ENCODE measurements around the gene CAV1. TPM values are rescaled to one million over a fixed set of nuclear protein-coding genes. Genes with fewer than 3 reads are reported as not detected.
"Not testable (repeated sequence)": the region's sequence is repeated elsewhere in the genome, so short reads cannot be mapped to it uniquely, and the experiment has no call there.

The CAV1 gene
- 0.51 TPM for polyA plus RNA-seq (2012; ENCODE audit: low read depth, missing spikeins)

- no peak for FAIRE-seq
- no peak for DNase-seq (ENCODE audit: insufficient read length, low spot score)
- TF ChIP-seq TAF1 (IDR thresholded peaks at IDR 0.05; ENCODE audit: low read depth, low read length) (no peak), POU2F2 (IDR thresholded peaks at IDR 0.05; ENCODE audit: low read depth, low read length) (no peak), POLR2A (IDR thresholded peaks at IDR 0.05; ENCODE audit: low read depth, low read length) (no peak), POLR2AphosphoS5 (IDR thresholded peaks at IDR 0.05; ENCODE audit: low read depth, low read length) (no peak), SPI1 (IDR thresholded peaks at IDR 0.05; ENCODE audit: low read depth, low read length) (no peak), PAX5 (IDR thresholded peaks at IDR 0.05; ENCODE audit: insufficient read depth, low read length, severe bottlenecking) (no peak)
These were observed at the start of gene CAV1 for GRCh38 chr7:116524609-116525297. CAV1 (plus strand) TSS chr7:116525036; CDS start chr7:116525063, 27 bp downstream.

- no peak for TF ChIP-seq POLR2A (IDR thresholded peaks at IDR 0.05; ENCODE audit: low read depth, low read length)
- no peak for TF ChIP-seq SPI1 (IDR thresholded peaks at IDR 0.05; ENCODE audit: low read depth, low read length)
- TF ChIP-seq POLR2AphosphoS5 (IDR thresholded peaks at IDR 0.05; ENCODE audit: low read depth, low read length), result no peak
- no peak for TF ChIP-seq PAX5 (IDR thresholded peaks at IDR 0.05; ENCODE audit: insufficient read depth, low read length, severe bottlenecking)
- no peak for TF ChIP-seq TAF1 (IDR thresholded peaks at IDR 0.05; ENCODE audit: low read depth, low read length)
- TF ChIP-seq POU2F2 (IDR thresholded peaks at IDR 0.05; ENCODE audit: low read depth, low read length), result no peak
- DNase-seq (ENCODE audit: insufficient read length, low spot score) (no peak), FAIRE-seq (no peak)
These were observed 47.2 kb upstream of the CAV1 start for GRCh38 chr7:116477625-116478024.

- no peak for TF ChIP-seq POLR2AphosphoS5 (IDR thresholded peaks at IDR 0.05; ENCODE audit: low read depth, low read length)
- no peak for TF ChIP-seq POLR2A (IDR thresholded peaks at IDR 0.05; ENCODE audit: low read depth, low read length)
- no peak for TF ChIP-seq SPI1 (IDR thresholded peaks at IDR 0.05; ENCODE audit: low read depth, low read length)
- TF ChIP-seq POU2F2 (IDR thresholded peaks at IDR 0.05; ENCODE audit: low read depth, low read length), result no peak
- TF ChIP-seq PAX5 (IDR thresholded peaks at IDR 0.05; ENCODE audit: insufficient read depth, low read length, severe bottlenecking), result no peak
- TF ChIP-seq TAF1 (IDR thresholded peaks at IDR 0.05; ENCODE audit: low read depth, low read length), result no peak
- DNase-seq (ENCODE audit: insufficient read length, low spot score) (no peak), FAIRE-seq (no peak)
These were observed 46.0 kb upstream of the CAV1 start for GRCh38 chr7:116478834-116479233.

- no peak for TF ChIP-seq POLR2A (IDR thresholded peaks at IDR 0.05; ENCODE audit: low read depth, low read length)
- TF ChIP-seq POU2F2 (IDR thresholded peaks at IDR 0.05; ENCODE audit: low read depth, low read length), result no peak
- TF ChIP-seq SPI1 (IDR thresholded peaks at IDR 0.05; ENCODE audit: low read depth, low read length), result no peak
- no peak for TF ChIP-seq PAX5 (IDR thresholded peaks at IDR 0.05; ENCODE audit: insufficient read depth, low read length, severe bottlenecking)
- no peak for TF ChIP-seq POLR2AphosphoS5 (IDR thresholded peaks at IDR 0.05; ENCODE audit: low read depth, low read length)
- no peak for TF ChIP-seq TAF1 (IDR thresholded peaks at IDR 0.05; ENCODE audit: low read depth, low read length)
- no peak for FAIRE-seq
- no peak for DNase-seq (ENCODE audit: insufficient read length, low spot score)
These were observed 41.4 kb upstream of the CAV1 start for GRCh38 chr7:116483271-116483942.

- DNase-seq (ENCODE audit: insufficient read length, low spot score); FAIRE-seq: not testable (repeated sequence)
These were observed 40.4 kb upstream of the CAV1 start for GRCh38 chr7:116484389-116484788.

- FAIRE-seq (no peak), DNase-seq (ENCODE audit: insufficient read length, low spot score) (no peak)
- TF ChIP-seq POU2F2 (IDR thresholded peaks at IDR 0.05; ENCODE audit: low read depth, low read length) (no peak), PAX5 (IDR thresholded peaks at IDR 0.05; ENCODE audit: insufficient read depth, low read length, severe bottlenecking) (no peak), SPI1 (IDR thresholded peaks at IDR 0.05; ENCODE audit: low read depth, low read length) (no peak), TAF1 (IDR thresholded peaks at IDR 0.05; ENCODE audit: low read depth, low read length) (no peak), POLR2A (IDR thresholded peaks at IDR 0.05; ENCODE audit: low read depth, low read length) (no peak), POLR2AphosphoS5 (IDR thresholded peaks at IDR 0.05; ENCODE audit: low read depth, low read length) (no peak)
These were observed 36.8 kb upstream of the CAV1 start for GRCh38 chr7:116487907-116488521.

GRCh38 chr7:116490351-116490750, 34.5 kb upstream of the CAV1 start:
- TF ChIP-seq POLR2A (IDR thresholded peaks at IDR 0.05; ENCODE audit: low read depth, low read length) (no peak), POLR2AphosphoS5 (IDR thresholded peaks at IDR 0.05; ENCODE audit: low read depth, low read length) (no peak), SPI1 (IDR thresholded peaks at IDR 0.05; ENCODE audit: low read depth, low read length) (no peak), PAX5 (IDR thresholded peaks at IDR 0.05; ENCODE audit: insufficient read depth, low read length, severe bottlenecking) (no peak)

GRCh38 chr7:116491887-116492653, 32.8 kb upstream of the CAV1 start:
- DNase-seq (ENCODE audit: insufficient read length, low spot score), result no peak
- TF ChIP-seq TAF1 (IDR thresholded peaks at IDR 0.05; ENCODE audit: low read depth, low read length) (no peak), POLR2AphosphoS5 (IDR thresholded peaks at IDR 0.05; ENCODE audit: low read depth, low read length) (no peak), SPI1 (IDR thresholded peaks at IDR 0.05; ENCODE audit: low read depth, low read length) (no peak), POLR2A (IDR thresholded peaks at IDR 0.05; ENCODE audit: low read depth, low read length) (no peak), POU2F2 (IDR thresholded peaks at IDR 0.05; ENCODE audit: low read depth, low read length) (no peak), PAX5 (IDR thresholded peaks at IDR 0.05; ENCODE audit: insufficient read depth, low read length, severe bottlenecking) (no peak)
- no peak for FAIRE-seq

More at GRCh38 chr7:116490351-116490750, 34.5 kb upstream of the CAV1 start:
- FAIRE-seq (no peak), DNase-seq (ENCODE audit: insufficient read length, low spot score) (no peak)

GRCh38 chr7:116492654-116493109, 32.2 kb upstream of the CAV1 start:
- FAIRE-seq (no peak), DNase-seq (ENCODE audit: insufficient read length, low spot score) (no peak)
- TF ChIP-seq POLR2AphosphoS5 (IDR thresholded peaks at IDR 0.05; ENCODE audit: low read depth, low read length), result no peak
- TF ChIP-seq SPI1 (IDR thresholded peaks at IDR 0.05; ENCODE audit: low read depth, low read length), result no peak
- TF ChIP-seq POLR2A (IDR thresholded peaks at IDR 0.05; ENCODE audit: low read depth, low read length), result no peak
- no peak for TF ChIP-seq POU2F2 (IDR thresholded peaks at IDR 0.05; ENCODE audit: low read depth, low read length)
- no peak for TF ChIP-seq PAX5 (IDR thresholded peaks at IDR 0.05; ENCODE audit: insufficient read depth, low read length, severe bottlenecking)
- TF ChIP-seq TAF1 (IDR thresholded peaks at IDR 0.05; ENCODE audit: low read depth, low read length), result no peak

All from GM12891 (cell line).